Umbilical cord (tissue), 2 donors: ENCODE data around the gene FBXO15. TPM values are rescaled to one million over a fixed set of nuclear protein-coding genes. Genes with fewer than 3 reads are reported as not detected.

Experiments
- DNase-seq: peaks from one replicate; pipeline ENCODE4 v3.0.0-alpha.2; 2015; ENCODE audit warnings: low spot score
- total RNA-seq: library from RNA; depleted of rRNA; stranded (reverse); fragments of >200 nt; gene quantifications from one replicate; pipeline ENCODE4 v1.2.3, GENCODE V29; 2014; ENCODE audit warnings: low replicate concordance; ENCODE audit not compliant: insufficient read depth

The FBXO15 gene
- total RNA-seq, 1 donor from 2014 or later: 7.5 TPM

GRCh38 chr18:74063023-74063422 lies 84.6 kb downstream of the FBXO15 start:
- no peak for DNase-seq

GRCh38 chr18:74062037-74062436 lies 85.6 kb downstream of the FBXO15 start:
- DNase-seq: no peak

- DNase-seq: no peak
These were observed 87.1 kb downstream of the FBXO15 start for GRCh38 chr18:74060579-74060978.

DNA sequence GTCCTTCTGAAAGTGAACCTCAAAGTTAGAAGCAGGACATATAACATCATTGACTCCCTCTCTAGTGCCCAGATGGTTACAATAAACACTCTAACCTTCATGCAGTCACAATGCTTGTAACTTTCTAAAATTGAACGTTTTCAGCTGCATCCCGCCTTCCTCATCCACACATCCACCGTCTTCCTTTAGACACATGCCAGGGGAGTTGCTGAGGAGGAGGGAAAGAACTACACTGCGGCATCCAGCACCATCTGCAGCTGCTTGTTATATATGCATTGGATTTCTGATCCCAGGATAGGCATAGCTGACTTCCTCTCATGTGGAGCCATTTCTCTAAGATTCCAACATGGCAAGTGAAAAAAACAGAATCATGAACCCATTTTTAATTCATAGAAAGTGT lies 96.8 kb downstream of the FBXO15 start:
- no peak for DNase-seq

DNA sequence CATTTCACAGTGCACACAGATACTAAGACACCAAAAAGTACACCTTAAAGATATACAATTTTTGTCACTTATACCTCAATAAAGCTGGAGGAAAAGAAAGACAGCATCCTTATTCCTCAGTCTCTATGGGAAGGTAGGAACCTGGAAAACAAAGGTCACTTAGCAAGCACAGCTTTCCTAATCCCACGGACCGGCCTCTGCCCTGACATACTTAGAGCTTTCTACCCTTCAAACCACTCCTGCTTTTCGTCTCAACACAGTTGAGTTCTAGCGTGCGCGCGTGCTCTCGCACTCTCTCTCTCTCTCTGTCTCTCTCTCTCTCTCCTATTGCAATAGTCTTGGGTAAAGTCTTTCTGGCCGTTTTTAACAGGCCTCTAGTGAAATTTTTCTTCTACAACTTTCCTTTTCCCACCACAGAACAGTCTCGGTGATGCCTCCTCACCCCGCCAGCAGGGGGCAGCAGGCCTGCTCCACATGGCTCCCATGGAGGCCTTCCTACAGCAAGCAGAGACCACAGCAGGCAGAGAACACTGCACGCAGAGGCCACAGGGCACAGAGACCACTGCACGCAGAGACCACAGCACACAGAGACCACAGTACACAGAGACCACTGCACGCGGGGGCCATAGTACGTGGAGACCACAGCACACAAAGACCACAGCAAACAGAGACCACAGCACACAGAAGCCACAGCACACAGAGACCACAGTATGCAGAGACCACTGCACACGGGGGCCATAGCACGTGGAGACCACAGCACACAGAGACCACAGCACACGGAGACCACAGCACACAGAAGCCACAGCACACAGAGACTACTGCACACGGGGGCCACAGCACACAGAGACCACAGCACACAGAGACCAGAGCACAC lies 106.9 kb downstream of the FBXO15 start:
- no peak for DNase-seq

DNA sequence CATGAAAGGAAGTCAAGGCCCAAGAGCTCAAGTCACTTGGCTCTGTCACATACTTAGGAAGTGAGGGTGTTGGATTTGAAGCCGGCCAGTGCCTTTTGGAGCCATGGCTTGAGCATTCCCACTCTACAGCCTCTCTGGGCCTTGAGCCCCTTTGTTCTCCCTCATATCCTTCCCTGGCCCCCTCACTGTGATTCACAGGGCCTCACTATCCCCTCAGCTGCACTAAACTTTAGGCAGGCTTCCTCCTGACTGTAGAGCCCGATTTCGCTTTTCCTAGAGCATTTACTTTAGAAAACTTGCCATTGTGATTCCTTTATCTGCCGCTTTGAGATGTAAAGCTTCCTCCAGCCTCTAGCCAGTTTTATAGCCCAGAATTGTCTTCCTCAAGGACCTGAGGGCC lies 107.6 kb downstream of the FBXO15 start:
- no peak for DNase-seq

- no peak for DNase-seq
These were observed 118.5 kb downstream of the FBXO15 start for GRCh38 chr18:74029161-74029560.

Other genes starting within 250 kb of the FBXO15 start
- gene TIMM21, start 689 bp upstream of the FBXO15 start, total RNA-seq: 21.7 TPM
- 18.1 TPM for gene CYB5A, start 144.1 kb upstream of the FBXO15 start, total RNA-seq
- gene C18orf63, start 168.0 kb upstream of the FBXO15 start, total RNA-seq: 2.9 TPM